DMS153 treated with DMSO at 0.1 percent for 48 hours (cell line): ENCODE data around the gene ORC6.
A peak's percentile ranks its signal among the peaks of the same experiment; 100 is the strongest.
"Not testable (repeated sequence)": the region's sequence is repeated elsewhere in the genome, so short reads cannot be mapped to it uniquely, and the experiment has no call there.

Experiments
- DNase-seq: peaks from one replicate; lab custom pipeline; 2025; ENCODE audit not compliant: unreplicated experiment; lab: John Stamatoyannopoulos, UW

ORC6 gene, protein sequence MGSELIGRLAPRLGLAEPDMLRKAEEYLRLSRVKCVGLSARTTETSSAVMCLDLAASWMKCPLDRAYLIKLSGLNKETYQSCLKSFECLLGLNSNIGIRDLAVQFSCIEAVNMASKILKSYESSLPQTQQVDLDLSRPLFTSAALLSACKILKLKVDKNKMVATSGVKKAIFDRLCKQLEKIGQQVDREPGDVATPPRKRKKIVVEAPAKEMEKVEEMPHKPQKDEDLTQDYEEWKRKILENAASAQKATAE

DNA sequence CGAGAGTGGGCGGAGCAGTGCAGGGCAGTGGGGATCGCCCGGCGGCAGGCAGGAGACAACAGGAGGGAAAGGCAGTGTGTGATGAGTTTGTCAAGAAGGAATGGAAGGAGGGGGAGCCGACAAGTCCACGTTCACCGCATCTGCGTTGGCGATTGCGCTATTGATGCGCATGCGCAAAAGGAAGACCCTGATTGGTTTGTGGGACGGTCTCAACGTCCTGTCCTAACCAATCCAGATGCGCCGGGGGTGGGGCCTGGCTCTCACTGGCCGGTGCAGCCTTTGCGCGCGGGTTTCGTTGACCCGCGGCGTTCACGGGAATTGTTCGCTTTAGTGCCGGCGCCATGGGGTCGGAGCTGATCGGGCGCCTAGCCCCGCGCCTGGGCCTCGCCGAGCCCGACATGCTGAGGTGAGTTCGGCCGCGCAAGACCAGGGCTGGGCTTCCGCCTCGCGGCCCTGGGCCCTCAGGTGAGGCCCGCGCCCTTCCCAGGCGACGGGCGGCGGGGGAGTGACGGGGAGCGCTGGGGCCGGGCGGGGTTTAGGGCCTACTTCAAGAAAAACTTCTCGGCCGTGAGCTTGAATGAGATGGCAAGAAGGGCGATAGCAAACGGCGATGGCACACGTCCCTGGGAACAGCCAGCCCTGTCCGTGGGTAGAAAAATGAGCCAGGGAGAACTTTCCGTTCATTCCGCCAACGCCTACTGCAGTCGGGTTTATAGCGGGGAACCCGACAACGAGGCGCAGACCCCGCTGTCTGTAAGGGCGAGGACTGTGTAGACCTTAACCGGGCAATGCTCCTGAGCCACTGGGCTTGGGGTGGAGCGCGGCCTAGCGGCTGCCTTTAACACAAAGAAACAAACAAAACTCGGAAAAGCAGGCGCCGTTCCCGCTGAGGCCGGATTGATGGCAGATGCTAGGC lies at the start of gene ORC6:
Gene ORC6 (plus strand): TSS at position 295 of the 916 bp plus-strand sequence. CDS start 47 bp downstream, at position 342.
- DNase-seq, result peak; percentile 31

DNA sequence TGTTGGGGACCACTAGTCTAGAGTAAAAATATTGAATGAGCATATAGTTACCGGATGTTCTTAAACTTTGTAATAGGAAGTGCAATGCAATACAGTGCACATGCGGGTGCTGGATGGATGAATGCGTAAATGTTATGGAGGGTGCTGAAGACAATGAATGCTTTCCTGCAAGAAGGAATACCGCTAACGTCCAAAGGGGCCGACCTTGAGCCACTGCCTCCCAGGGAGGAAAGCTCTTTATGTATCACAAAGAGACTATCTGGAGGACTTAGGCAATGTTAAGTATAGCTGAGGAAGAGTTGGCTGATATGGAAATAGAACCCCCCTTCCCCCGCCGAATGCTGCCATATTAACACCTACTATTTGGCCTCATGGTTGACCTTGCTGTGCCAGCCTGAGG lies 40.8 kb upstream of the ORC6 start:
- no peak for DNase-seq

DNA sequence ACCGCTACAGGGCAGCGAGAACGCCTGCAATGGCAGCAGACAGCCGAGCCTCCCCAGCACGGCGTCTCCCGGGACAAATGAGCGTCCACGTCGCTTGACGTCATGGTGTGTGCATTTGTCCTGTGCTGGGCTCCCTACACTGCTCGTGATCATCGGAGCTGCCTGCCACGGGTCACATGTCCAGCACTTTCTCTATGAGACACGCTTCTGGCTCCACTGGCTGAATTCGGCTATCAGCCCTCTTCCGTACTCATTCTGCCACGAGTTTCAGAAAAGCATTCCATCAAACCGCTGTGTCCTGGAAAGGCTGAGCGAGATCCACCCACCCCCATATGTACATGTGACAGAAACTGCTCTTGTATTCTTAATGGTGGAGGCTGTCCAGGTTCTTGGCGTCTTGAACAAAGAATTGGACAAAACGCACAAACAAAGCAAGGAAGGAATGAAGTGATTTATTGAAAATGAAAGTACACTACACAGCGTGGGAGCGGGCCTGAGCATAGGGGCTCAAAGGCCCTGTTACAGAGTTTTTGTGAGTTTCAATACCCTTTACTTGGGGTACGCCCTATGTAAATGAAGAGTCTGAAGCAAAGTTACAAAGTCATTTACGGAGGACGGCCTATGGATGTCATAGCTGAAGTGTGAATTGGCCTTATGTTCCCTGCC lies 39.7 kb upstream of the ORC6 start:
- no peak for DNase-seq

DNA sequence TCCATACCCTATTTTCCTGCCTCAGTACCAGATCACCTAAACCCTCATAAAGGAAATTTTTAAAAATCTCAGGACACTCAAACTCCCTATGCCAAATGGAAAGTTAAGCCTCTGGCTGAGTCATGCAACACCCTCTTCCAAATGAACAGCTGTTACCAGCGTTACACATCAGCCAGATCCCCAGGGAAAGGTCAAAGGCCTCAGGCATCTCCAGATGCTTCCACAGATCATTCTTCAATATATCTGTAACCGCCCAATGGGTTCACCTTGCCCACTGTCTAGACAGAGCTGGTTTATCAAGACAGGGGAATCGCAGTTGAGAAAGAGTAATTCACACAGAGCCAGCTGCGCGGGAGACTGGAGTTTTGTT lies 39.2 kb upstream of the ORC6 start:
- no peak for DNase-seq

DNA sequence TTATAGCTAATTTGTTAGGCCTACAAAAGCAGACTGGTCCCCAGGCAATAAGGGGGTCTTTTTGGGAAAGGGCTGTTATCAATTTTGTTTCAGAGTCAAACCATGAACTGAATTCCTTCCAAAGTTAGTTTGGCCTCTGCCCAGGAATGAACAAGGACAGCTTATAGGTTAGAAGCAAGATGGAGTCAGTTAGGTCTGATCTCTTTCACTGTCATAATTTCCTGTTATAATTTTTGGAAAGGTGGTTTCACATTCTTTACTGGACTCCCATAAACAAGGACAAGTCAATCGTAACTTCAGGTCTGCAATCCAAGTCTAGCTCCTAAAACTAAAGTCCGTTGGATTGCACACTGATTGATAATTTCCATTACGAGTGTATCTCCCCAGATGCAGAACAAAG lies 38.2 kb upstream of the ORC6 start:
- DNase-seq, result no peak

DNA sequence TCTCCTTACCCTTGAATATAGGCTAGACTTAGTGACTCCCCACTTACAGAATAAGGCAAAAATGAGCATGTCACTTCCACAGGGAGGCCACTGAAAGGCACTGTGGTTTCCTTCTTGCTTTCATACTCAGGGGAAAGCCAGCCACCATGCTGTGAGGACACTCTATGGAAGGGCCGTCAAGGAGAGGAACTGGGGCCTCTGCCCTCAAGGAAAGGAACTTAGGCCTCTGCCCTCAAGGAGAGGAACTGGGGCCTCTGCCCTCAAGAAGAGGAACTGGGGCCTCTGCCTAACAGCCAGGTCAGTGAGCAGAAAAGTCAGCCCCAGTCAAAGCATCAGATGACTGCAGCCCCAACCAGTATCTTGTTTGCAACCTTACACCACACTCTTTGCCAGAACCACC lies 30.5 kb upstream of the ORC6 start:
- no peak for DNase-seq

DNA sequence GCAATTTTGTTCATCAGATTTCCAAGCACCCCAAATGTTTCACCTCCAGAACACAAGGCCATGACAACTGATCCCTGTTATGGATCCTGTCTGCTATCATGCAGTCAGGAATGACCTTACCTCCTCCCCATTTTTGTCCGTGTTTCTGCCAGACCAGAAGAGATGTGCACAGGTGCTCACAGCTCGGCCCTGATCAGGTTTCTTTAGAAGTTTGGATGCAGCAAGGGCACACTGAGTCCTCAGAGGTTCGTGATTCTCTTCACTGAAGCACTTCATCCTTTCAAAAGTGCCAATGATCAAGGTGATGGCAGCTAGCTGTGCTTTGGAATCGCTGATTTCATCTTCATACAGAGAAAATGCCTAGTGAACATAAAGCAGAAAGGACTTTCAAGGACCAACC lies 27.3 kb upstream of the ORC6 start:
- DNase-seq, result no peak

DNA sequence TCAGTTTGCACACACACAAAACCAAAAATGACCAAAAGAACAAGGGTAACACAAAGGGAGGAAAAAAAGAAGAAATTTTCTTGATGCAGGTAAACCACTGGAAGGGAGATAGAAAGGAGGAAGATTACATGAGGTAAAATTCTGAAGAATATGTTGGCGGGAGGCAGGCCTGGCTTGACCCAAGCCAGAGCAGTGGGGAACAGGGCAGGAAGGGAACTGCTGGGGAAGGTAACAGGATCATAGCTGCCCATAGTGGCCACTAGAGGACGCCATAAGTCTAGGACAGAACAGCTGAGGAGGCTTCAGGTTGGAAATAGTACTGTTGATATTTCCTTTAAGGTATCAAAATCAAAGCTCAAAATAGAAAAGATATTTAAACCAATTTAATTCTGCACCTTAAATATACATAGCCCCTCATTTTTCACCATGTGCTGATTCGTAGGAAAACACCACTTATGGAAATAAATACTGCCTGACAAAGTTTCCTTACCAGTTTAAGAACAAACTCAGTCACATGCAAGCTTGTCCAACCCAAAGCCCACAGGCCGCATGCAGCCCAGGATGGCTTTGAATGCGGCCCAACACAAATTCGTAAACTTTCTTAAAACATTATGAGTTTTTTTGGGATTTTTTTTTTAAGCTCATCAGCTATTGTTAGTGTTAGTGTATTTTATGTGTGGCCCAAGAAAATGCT lies 16.0 kb upstream of the ORC6 start:
- no peak for DNase-seq

DNA sequence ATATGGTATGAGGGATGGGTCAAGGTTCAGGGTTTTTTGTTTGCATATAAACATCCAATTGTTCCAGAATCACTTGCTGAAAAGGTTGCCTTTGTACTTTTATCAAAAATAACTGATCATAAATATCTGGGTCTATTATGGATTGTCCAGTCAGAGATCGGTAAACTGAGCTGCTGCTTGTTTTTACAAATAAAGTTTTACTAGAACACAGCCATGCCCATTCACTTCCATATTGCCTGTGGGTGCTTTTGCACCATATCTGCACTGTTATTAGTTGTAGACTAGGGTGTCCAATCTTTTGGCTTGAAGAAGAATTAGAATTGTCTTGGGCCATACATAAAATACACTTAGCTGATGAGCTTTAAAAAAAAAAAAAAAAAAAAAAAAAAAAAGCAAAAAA lies 11.5 kb upstream of the ORC6 start:
- not testable (repeated sequence) for DNase-seq

DNA sequence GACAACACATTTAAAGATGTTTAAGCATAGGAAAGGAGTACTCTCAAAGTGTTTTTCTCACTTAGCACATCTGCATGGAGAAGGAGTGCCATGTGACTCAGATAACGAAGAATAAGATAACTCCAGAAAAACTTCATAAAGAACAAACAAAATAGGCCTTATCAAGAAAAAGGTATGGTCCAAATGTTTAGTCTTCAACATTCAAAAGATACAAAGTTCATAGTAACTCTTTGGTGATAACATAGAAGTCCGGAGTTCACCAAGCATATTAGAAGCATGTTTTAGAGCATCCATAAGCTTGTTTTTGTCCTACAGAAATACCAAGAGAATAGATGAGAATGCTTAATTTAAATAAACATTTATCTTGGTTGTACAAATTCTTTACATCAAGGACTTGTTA lies 7.6 kb upstream of the ORC6 start:
- not testable (repeated sequence) for DNase-seq

DNA sequence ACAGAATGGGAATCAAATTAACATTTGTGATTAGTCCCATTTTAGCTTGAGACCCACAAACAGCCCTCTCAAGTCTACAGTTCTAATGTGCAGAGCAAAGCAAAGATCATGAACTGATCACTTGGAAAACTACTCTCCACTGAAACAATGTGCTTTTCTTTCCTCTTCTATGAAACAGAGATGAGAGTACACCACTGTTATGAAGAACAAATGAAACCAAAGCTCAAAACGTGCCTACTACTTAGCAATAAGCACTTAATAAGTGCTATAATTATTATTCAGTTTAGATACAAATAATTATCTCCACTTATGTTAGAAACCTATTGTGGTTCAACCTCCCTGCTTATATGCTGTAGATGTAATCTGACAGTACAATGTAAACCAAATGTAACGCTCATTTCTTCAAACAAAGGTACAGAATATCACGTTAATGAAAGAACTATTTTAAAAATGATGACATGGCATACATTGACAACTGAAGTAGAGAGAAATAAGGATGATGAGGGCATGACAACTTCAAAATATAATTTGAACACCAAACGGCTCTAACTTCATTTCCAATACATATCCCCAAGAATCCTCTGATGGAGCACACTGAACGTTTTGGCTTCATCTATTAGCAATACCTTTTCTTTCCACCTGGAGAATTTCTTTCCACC lies 2.5 kb upstream of the ORC6 start:
- no peak for DNase-seq

DNA sequence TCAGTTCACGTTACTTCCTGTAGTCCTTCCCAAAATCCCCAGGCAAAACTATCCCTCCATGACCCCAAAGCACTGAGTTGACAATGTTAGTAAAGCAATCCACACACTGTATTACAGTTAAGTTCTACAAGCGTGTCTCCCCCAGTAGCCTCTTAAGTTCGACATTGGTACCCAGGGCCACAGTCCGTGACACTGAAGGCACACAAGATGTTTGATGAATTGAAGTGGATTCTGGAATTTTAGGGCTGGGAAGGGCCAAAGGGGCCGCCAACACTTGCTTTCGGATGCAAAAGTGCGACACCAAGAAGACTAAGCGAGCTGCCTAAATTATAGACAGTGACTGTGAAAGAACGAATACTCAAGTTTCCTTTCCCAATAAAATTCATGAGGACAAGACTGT lies 2.0 kb upstream of the ORC6 start:
- DNase-seq, result no peak

DNA sequence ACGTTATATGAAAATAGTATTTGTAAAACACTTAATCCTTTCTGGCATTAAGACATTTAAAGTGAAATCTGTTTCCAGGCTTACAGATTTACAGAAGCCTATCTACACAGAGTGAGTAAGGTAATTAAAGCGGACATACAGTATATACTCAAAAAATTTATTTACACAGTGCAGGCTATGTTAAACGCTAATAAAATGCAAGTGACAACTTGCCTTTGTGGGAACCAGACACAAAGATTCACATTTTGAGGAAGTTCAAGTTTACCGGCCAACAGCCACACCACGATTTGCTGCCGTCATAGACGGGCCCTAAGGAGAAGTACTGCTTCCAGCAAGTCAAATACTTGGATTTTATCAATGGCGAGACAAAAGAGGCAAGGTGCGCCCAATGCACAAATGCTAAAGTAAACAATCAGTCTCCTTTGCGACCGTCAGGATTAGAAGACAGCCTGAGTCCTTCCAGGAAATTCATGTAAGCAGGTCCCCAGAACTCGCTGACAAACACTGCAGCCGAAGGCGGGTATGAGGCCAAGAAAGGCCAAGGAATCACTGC lies 1.3 kb upstream of the ORC6 start:
- DNase-seq, result no peak

DNA sequence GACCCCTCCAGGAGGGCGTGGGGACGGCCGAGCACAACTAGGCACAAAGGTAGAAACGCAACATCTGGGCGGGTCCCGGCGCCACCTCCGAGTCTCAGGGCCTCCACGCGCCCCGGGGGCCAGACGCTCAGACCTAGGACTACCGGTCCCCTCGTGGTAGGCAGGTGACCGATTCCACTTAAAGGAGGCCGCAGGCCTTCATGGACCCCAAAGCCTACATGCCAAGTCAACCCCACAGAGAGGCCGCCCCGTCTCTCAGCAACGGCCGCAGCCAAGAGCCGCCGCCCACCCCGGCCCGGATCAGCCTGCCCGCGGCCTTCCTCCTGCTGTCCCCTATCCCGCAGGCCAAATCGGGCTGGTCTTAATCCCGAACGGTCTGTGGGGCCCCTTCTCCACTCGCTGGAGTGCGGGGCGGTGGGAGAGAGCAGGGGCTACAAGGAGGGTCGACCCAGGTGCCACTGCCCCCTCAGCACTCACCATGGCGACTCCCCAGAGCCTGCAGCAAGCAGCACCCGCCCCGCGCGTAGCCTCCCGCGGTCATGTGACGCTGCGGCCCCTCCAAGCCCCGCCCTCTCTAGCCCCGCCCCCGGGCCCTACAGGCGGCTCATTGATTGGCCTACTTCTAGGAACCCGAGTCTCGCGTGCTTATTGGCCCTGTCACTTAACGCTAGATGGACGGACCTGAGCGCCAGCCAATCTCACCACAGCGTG lies 650 bp upstream of the ORC6 start, which contains the start of gene VPS35:
Gene VPS35 (minus strand): TSS at position 525 of the 711 bp plus-strand sequence. CDS start 45 bp downstream, at position 480.
- DNase-seq, result peak; percentile 26

DNA sequence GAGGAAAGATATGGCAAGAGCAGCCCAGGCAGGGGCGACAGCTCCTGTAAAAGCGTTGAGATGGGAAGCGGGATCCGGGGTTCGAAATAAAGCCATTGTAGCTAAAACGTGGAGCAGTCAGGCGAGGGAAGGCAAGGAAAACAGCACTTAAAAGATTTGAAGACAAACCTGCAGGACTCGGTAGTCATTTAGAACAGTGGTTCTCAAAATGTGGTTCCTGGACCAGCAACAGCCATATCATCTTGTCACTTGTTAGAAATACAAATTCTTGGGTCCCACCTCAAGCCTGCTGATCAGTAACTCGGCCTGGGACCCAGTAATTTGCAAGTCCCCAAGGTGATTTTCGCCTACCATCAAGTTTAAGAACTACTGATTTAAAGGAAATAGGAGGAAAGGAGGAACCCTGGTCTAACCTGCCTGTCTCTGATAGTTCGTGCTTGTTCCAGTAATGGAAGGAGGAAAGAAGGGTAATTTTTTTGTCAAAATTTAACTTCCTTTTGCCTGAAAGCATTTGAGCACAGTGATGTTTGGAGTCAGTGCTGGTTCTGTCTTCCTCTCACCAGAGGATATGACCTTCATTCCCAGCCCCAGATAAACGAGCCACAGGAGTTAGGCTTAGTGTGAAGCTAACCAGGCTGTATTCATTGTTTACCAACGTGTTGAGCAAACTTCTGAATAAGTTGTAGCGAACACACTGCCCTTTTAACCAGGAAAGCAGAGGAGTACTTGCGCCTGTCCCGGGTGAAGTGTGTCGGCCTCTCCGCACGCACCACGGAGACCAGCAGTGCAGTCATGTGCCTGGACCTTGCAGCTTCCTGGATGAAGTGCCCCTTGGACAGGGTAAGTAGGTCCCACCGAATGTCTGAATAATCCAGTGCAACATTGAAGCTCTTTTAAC lies 1.1 kb downstream of the ORC6 start:
- DNase-seq, result no peak

DNA sequence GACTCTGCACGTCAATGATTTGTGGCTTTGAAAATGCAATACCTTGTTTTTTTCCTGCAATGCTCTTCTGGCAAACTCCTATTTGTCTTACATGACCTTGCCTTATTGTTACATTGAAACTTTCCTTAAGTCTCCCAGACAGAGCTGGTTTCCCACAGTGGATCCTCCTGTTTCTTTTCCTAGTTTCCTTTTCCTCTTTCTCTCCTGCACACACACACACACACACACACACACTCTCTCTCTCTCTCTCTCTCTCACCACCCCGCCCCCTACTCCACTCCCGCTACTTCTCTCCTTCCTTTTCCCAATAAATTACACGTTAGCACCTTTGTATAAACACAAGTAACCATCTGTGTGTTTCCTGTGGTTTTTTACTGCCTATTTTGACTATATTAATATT lies 2.3 kb downstream of the ORC6 start:
- no peak for DNase-seq

DNA sequence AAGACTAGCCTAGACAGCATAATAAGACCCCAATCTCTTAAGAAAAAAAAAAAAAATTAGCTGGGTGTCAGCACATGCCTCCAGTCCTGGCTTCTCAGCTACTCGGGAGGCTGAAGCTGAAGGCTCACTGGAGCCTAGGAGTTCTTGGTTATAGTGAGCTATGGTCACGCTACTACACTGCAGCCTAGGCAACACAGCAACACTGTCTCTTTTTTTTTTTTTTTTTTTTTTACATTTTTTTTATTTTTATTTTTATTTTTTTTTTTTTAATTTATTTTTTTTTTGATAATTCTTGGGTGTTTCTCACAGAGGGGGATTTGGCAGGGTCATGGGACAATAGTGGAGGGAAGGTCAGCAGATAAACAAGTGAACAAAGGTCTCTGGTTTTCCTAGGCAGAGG lies 4.1 kb downstream of the ORC6 start:
- DNase-seq, result no peak

DNA sequence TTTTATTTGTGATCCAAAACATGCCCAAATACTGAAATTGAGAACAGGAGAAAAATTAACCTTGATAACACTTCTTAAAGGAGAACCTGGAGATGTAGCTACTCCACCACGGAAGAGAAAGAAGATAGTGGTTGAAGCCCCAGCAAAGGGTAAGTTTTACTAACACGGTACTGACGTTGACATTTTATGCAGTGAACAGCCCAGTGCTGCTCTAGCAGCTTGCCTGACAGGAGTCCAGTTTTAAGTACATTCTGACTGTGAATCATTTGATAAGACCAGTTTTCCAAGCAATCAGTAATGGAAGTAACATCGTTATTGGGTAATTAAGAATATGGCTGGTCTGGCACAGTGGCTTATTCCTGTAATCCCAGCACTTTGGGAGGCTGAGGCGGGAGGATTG lies 6.5 kb downstream of the ORC6 start:
- DNase-seq, result no peak

DNA sequence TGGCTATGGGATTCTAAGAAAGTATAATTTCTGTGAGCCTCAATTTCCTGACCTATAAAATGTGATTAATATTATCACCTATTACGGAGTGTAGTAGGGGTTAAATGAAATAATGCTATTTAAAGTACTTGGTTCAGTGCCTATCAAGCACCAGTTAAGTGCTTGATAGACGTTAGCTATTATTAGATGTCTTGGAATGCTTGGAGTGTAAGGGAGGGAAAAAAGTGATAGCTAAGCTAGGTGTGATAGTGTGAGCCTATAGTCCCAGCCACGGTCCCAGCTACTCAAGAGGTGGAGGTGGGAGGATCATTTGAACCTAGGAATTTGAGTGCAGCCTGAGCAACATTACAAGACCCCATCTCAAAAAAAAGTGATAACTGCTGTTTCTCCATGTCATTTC lies 7.5 kb downstream of the ORC6 start:
- DNase-seq, result no peak
